Mucosa of stomach (tissue), 1 donor: ENCODE results near the gene RHOBTB3.
"Not testable (repeated sequence)": the region's sequence is repeated elsewhere in the genome, so short reads cannot be mapped to it uniquely, and the experiment has no call there.

Experiments
- H3K27me3 ChIP-seq: one replicate; pipeline ENCODE4 v1.7.0; 2013; ENCODE audit warnings: mild to moderate bottlenecking, low read length; ENCODE audit not compliant: control insufficient read depth, insufficient read depth
- H3K36me3 ChIP-seq: one replicate; pipeline ENCODE4 v1.7.0; 2013; ENCODE audit warnings: low read length; ENCODE audit not compliant: control insufficient read depth, insufficient read depth
- H3K4me1 ChIP-seq: one replicate; pipeline ENCODE4 v1.7.0; 2013; ENCODE audit warnings: mild to moderate bottlenecking, low read length; ENCODE audit not compliant: control insufficient read depth, insufficient read depth
- H3K4me3 ChIP-seq: one replicate; pipeline ENCODE4 v1.7.0; 2013; ENCODE audit warnings: low read length
- H3K9ac ChIP-seq: one replicate; pipeline ENCODE4 v1.7.0; 2013; ENCODE audit warnings: mild to moderate bottlenecking, low read length, moderate library complexity
- H3K9me3 ChIP-seq: one replicate; pipeline ENCODE4 v1.7.0; 2013; ENCODE audit warnings: mild to moderate bottlenecking, low read length, moderate library complexity; ENCODE audit not compliant: control insufficient read depth
- donor health status: Pancreatic carcinoma.

The RHOBTB3 gene

DNA sequence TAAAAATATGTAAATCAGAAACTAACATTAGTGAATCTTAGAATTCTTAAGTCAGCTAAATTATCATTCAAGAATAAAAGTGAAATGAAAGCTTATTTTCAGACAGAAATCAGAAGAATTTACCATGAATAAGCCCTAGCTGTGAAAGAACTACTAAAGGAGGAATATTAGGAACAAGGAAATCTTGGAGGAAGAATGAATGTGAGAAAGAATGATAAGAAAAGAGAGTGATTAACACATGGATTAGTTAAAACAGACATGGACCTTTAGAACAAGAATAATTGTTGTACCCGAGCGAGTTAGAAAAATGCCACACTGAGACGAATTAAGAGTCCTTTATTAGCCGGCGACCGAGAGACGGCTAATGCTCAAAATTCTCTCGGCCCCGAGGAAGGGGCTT is 24.1 kb upstream of the RHOBTB3 start:
- no peaks in the 10 kb centered on the region for H3K27me3 ChIP-seq
- peaks cover 3% of the 10 kb centered on the region for H3K4me1 ChIP-seq
- no peak overlapping the region for H3K9ac ChIP-seq
- H3K4me3 ChIP-seq = no peak overlapping the region
- no peaks in the 10 kb centered on the region for H3K9me3 ChIP-seq
- no peaks in the 10 kb centered on the region for H3K36me3 ChIP-seq

DNA sequence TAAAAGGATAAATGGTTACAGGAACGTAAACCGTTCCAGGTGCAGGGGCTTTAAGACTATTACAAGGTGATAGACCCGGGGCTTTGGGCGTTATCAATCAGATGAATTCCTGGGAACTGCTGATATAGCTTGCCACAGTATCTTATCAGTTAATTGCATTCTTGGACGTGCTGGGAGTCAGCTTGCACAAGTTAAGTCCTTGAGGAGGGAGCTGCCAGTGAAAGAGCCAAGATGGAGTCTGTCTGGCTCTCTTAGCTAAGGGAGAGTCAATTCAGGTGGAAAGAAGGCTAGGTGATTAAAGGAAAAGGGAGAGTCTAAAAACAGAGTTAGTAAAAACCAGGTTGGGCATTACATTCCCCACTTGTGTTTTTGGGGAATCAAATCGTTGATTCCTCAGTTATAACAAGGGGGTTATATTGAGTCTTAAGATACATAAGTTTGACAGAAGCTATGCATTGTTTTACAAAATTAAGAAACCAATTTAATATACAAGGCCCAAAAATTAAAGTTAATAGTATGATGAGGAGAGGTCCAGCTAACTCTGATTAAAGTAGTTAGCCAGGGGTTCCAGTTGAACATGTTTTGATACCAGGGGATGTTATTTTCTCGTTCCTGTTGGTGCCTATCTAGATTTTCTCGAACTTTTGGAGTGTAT is 23.5 kb upstream of the RHOBTB3 start:
- H3K4me1 ChIP-seq, H3K4me3 ChIP-seq, H3K36me3 ChIP-seq, H3K9ac ChIP-seq, H3K9me3 ChIP-seq, H3K27me3 ChIP-seq: not testable (repeated sequence)

DNA sequence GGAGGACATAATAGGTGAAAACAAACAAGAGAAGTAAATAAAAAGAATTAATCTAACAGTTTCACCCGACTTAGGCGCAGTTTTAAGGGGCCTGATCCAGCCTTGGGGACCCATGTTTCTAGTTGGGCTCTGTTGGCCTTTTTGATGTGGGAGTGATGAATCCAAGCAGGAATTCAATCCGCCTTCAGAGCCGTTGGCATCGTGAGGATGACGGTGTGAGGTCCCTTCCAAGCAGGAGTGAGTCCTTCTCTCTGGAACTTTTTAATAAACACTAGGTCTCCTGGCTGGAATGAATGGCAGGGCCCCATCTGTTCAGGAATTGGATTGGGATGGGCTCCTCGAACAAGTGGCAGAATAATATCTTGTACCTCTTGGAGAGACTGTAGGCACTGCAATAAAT is 22.3 kb upstream of the RHOBTB3 start:
- Histone ChIP-seq H3K27me3 (no peaks in the 10 kb centered on the region), H3K36me3 (no peaks in the 10 kb centered on the region), H3K9ac (no peak overlapping the region), H3K4me3 (no peak overlapping the region), H3K9me3 (no peaks in the 10 kb centered on the region), H3K4me1 (peaks cover 3% of the 10 kb centered on the region)

- no peaks in the 10 kb centered on the region for H3K36me3 ChIP-seq
- no peak overlapping the region for H3K9ac ChIP-seq
- H3K4me1 ChIP-seq = peaks cover 3% of the 10 kb centered on the region
- H3K27me3 ChIP-seq = no peaks in the 10 kb centered on the region
- no peaks in the 10 kb centered on the region for H3K9me3 ChIP-seq
- H3K4me3 ChIP-seq = no peak overlapping the region
Observed at GRCh38 chr5:95709967-95710650, 21.0 kb upstream of the RHOBTB3 start.

DNA sequence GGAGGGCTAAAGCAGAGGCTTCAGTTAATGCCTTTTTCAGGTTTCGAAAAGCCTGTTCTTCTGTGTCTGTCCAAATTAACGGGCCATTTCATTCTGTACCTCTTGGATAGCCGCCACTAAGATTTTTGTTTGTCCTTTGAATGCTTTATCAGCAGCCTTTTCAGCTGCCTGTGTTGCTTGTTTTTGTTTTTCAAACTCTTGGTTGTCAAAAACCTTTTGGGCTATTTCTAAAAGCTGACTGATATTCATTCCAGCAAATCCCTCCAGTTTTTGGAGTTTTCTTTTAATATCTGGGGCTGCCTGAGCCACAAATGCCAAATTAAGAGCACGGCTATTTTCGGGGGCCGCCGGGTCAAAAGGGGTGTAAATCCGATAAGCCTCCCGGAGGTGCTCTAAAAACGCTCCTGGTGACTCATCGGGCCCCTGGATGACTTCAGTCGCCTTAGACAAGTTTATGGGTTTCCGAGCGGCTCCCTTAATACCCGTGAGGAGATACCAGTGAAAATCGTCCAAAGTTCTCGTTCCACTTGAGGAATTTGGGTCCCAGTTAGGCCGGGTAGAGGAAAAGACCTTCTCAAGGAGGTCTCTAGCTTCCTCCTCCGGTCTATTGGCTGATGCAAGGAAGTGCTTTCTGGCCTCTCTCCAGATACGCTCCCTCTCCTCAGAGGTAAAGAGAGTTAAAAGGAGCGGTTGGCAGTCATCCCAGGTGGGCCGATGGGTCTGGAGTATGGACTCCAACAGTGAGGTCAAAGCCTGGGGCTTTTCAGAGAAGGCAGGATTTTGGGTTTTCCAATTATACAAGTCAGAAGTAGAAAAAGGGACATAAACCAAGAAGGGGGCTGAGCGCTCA is 20.3 kb upstream of the RHOBTB3 start:
- not testable (repeated sequence) for H3K4me3 ChIP-seq, H3K9me3 ChIP-seq, H3K36me3 ChIP-seq, H3K9ac ChIP-seq, H3K4me1 ChIP-seq, H3K27me3 ChIP-seq

DNA sequence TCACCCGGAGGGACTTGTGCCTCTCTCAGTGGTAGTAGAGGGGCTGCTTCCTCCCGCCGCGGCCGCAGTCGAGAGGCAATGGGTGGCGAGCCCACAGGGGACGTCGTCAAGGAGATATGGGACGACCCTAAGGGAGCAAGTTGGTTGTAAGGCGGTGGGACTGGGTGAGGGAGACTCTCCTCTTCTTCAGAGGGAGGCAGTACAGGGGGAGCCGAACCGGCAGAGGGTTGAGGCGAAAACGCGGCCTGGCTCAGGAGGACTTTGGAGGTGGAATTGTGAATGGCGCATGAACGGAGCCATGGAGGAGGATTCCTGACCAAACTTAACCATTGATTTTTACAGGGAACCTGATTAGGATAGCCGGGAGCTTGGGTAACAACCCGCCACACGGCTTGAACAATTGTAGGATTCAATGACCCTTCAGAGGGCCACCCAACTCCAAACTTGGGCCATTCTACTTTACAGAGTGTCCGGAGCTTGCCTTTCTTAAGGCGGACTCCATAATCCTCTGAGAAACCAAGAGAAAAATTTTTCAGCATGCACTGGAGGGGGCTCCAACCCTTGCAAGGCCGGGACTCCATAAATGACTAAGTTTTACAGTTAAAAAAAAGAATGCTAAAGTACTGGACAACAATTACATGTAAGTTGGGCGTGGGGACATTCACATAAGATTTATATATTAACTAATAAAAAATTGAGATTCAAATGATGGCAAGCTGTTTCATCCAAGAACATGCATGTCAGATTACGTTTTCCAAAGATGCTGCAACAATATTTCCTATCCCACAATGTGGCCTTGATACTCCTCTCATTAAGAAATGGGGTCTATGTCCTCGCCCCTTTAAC is 19.4 kb upstream of the RHOBTB3 start:
- Histone ChIP-seq H3K4me1 (peaks cover 3% of the 10 kb centered on the region), H3K9me3 (no peaks in the 10 kb centered on the region), H3K36me3 (no peaks in the 10 kb centered on the region), H3K9ac (no peak overlapping the region), H3K27me3 (no peaks in the 10 kb centered on the region), H3K4me3 (no peak overlapping the region)

GRCh38 chr5:95712347-95712958 is 18.7 kb upstream of the RHOBTB3 start:
- Histone ChIP-seq H3K9ac (no peak overlapping the region), H3K9me3 (no peaks in the 10 kb centered on the region), H3K36me3 (no peaks in the 10 kb centered on the region), H3K27me3 (no peaks in the 10 kb centered on the region), H3K4me1 (peaks cover 3% of the 10 kb centered on the region), H3K4me3 (no peak overlapping the region)

- not testable (repeated sequence) for H3K4me3 ChIP-seq, H3K9ac ChIP-seq, H3K4me1 ChIP-seq, H3K27me3 ChIP-seq, H3K9me3 ChIP-seq, H3K36me3 ChIP-seq
Observed at GRCh38 chr5:95713246-95713645, 17.9 kb upstream of the RHOBTB3 start.

GRCh38 chr5:95713960-95714710 is 17.0 kb upstream of the RHOBTB3 start:
- Histone ChIP-seq H3K4me3 (no peak overlapping the region), H3K36me3 (no peaks in the 10 kb centered on the region), H3K9me3 (no peaks in the 10 kb centered on the region), H3K4me1 (peaks cover 3% of the 10 kb centered on the region), H3K27me3 (no peaks in the 10 kb centered on the region), H3K9ac (no peak overlapping the region)

DNA sequence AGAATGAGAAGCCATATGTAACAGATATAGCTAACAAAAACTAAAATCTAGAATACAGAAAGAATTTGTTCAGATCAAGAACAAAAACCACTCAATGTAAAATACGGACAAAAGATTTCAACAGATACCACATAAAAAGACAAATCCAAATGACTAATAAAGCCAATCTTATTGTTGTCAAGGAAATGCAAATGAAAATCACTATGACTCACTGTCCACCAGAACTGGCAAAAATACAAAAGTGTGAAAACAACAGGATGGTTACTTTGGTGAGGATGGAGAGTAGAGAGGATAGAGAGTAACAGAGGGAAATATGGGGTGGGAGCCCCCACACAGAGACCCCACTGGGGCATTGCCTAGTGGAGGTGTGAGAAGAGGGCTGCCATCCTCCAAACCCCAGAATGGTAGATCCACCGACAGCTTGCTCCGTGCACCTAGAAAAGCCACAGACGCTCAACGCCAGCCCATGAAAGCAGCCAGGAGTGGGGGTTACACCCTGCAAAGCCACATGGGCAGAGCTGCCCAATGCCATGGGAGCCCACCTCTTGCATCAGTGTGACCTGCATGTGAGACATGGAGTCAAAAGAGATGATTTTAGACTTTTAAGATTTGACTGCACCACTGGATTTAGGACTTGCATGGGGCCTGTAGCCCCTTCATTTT is 15.2 kb upstream of the RHOBTB3 start:
- H3K36me3 ChIP-seq = no peaks in the 10 kb centered on the region
- H3K9me3 ChIP-seq = no peaks in the 10 kb centered on the region
- H3K4me3 ChIP-seq = no peak overlapping the region
- H3K9ac ChIP-seq = no peak overlapping the region
- H3K4me1 ChIP-seq = peaks cover 2% of the 10 kb centered on the region
- H3K27me3 ChIP-seq = no peaks in the 10 kb centered on the region
